GM20000 (cell line): ENCODE results near the gene KLHDC7B.

Experiments used
- DNase-seq: peaks from one replicate; pipeline ENCODE4 v3.0.0; 2012; ENCODE audit warnings: low spot score
- CTCF ChIP-seq: IDR thresholded peaks from 2 replicates; pipeline ENCODE4 v1.5.1; 2012; ENCODE audit warnings: mild to moderate bottlenecking, control low read depth; ENCODE audit errors: extremely low read depth, missing control alignments

The KLHDC7B gene

GRCh38 chr22:50545522-50546325, at the start of gene KLHDC7B:
KLHDC7B (plus strand) TSS chr22:50545899; CDS start chr22:50546244, 345 bp downstream.
- TF ChIP-seq CTCF = no peak
- peak; percentile 51 for DNase-seq

DNA sequence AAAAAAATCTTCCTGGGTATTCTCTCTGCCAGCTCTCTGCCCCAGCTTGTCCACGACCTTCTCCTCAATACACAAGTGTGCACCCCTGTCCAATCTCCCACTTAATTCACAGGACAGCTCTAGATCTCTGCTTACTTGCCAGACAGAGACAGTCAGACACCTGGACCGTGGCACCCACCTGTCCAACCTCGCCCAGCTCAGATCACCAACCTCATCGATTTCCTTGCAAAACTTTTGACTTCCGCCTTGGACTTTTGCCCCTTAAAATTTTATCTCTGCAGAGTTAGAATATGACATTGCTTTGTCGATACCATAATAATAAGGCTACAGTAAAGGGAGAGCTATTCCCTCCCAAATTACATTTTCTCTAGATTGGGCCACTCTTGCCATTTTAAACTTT, 48.6 kb upstream of the KLHDC7B start:
- no peak for DNase-seq
- TF ChIP-seq CTCF = no peak

GRCh38 chr22:50498322-50498890, 47.3 kb upstream of the KLHDC7B start:
- TF ChIP-seq CTCF = peak; percentile 62
- peak; percentile 78 for DNase-seq

DNA sequence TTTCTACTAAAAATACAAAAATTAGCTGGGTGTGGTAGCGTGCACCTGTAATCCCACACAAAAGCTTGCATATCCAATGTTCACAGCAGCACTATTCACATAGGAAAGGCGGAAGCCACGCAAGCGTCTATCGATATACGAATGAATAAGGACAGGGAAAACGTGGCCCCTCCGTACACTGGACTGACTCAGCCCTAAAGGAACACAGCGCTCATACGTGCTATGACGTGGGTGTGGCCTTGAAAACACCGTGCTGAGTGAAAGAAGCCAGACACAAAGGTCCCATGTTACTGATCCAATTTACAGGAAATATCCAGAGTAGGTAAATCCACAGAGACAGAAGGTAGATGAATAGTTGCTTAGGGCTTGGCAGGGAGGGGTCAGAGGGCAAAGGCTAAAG, 45.2 kb upstream of the KLHDC7B start:
- no peak for TF ChIP-seq CTCF
- no peak for DNase-seq

- DNase-seq = no peak
- TF ChIP-seq CTCF = no peak
Measured at GRCh38 chr22:50502096-50502495, 43.6 kb upstream of the KLHDC7B start.

GRCh38 chr22:50502628-50503474, 42.8 kb upstream of the KLHDC7B start:
- DNase-seq = no peak
- TF ChIP-seq CTCF = no peak
